ENCODE measurements around the gene ARHGAP6. TPM values are rescaled to one million over a fixed set of nuclear protein-coding genes. Genes with fewer than 3 reads are reported as not detected.

Gene ARHGAP6
- total RNA-seq, 2 donors from 2014 or later, result not detected

DNA sequence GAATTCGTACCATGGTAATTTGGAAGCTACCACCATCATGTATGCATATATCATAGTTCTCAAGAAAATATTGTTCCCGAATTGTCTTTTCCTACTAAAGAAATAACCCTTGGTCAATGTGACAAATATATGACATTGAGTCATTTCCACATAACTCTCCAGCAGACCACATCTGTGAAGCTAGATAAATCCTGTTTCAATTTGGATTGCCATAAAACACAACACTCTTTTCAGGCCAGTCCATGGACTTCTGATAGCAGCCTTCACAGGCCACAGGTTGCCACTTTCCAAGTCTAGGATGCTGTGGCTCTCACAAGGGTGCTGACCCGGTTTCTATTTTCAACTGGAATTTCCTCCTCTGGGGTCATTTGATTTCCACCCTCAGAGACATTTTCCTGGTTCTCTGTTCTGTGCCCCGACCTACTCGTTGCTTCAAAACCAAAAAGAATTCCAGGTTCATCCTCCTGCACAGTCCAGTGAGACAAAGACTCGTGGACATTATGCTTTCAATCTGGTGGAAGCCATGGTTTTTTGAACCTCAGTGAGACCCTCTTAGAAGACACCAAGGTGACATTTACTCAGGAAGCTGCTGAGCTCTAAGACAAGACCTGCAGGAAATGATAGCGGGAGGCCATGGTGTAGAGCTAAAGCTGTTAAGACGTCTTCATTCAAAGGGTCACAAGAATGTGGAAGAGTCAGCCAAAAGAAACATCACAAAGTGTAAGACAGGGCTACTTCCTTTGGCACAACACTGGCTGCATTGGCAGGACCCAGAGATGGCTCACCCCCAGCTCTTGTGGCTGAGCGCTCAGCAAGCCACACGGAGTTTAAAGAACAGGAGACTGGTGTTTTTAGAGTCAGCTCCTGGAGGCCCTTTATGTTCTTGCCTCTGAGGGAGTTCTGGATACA, 252.8 kb downstream of the ARHGAP6 start:
- no peaks in the 10 kb centered on the region for H3K4me1 Mint-ChIP-seq (ENCODE audit: low read depth)
- no peaks in the 10 kb centered on the region for H3K9me3 Mint-ChIP-seq
- H3K36me3 Mint-ChIP-seq (ENCODE audit: insufficient read depth in 2 of 2), result no peaks in the 10 kb centered on the region
- DNase-seq (no peak), ATAC-seq (replicated peaks in 1 of 2) (no peak)
- H3K27me3 Mint-ChIP-seq (ENCODE audit: low read depth), result peaks cover 19% of the 10 kb centered on the region
- no peak overlapping the region for H3K4me3 Mint-ChIP-seq
- no peak overlapping the region for H3K27ac Mint-ChIP-seq

DNA sequence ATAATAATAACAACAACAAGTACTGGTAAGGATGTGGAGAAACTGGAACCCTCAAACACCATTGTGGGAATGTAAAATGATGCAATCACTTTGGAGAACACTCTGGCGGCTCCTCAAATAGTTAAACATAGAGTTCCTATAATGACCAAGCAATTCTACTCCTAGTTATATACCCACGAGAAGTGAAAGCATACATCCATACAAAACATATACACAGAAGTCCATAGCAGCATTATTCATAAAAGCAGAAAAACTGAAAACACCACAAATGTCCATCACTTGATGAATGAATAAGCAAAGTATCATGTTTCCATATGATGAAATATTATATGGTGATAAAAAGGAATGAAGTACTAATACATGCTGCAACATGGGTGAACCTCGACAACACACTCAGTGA, 255.8 kb downstream of the ARHGAP6 start:
- ATAC-seq (replicated peaks in 1 of 2) (no peak), DNase-seq (no peak)
- Mint-ChIP-seq H3K9me3 (no peaks in the 10 kb centered on the region), H3K4me3 (no peak overlapping the region), H3K4me1 (ENCODE audit: low read depth) (no peaks in the 10 kb centered on the region), H3K36me3 (ENCODE audit: insufficient read depth in 2 of 2) (no peaks in the 10 kb centered on the region), H3K27me3 (ENCODE audit: low read depth) (peaks cover 24% of the 10 kb centered on the region), H3K27ac (no peak overlapping the region)

DNA sequence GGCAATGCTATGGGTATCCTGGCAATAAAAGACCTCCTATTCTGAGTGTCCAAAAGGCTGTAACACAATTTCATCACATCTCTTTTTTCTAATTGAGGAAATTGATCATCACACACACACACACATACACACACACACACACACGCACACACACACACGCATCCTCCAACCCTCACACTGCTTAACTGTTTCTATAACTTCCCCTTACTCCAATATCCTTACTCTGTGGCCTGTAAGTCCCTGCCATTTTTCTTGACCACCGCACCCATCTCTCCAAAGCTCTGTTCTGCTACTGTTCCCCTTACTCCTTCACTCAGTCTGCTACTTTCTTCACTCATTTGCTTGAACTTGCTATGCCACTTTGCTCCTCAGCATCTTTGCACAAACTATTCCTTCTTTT, 256.9 kb downstream of the ARHGAP6 start:
- Mint-ChIP-seq H3K4me3 (no peak overlapping the region), H3K9me3 (no peaks in the 10 kb centered on the region), H3K4me1 (ENCODE audit: low read depth) (no peaks in the 10 kb centered on the region), H3K27me3 (ENCODE audit: low read depth) (peaks cover 24% of the 10 kb centered on the region), H3K36me3 (ENCODE audit: insufficient read depth in 2 of 2) (no peaks in the 10 kb centered on the region), H3K27ac (no peak overlapping the region)
- ATAC-seq (replicated peaks in 1 of 2) (no peak), DNase-seq (no peak)

DNA sequence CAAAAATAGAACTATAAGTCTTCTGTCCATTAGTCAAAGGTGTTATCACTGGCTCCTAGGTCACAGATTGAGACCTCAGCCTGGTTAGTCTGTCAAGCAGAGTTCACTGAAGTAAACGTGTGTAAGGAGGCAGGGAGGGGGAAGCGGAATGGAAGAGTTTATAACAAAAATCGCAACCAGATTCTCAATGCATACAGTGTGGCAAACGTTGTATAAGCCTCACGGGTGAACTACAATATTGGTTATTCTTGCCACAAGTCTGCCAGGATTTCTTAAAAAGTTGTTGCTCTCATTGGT, 257.7 kb downstream of the ARHGAP6 start:
- Mint-ChIP-seq H3K9me3 (no peaks in the 10 kb centered on the region), H3K27ac (no peak overlapping the region), H3K4me1 (ENCODE audit: low read depth) (no peaks in the 10 kb centered on the region), H3K4me3 (no peak overlapping the region), H3K27me3 (ENCODE audit: low read depth) (peaks cover 20% of the 10 kb centered on the region), H3K36me3 (ENCODE audit: insufficient read depth in 2 of 2) (no peaks in the 10 kb centered on the region)
- no peak for DNase-seq
- ATAC-seq (replicated peaks in 1 of 2), result no peak

DNA sequence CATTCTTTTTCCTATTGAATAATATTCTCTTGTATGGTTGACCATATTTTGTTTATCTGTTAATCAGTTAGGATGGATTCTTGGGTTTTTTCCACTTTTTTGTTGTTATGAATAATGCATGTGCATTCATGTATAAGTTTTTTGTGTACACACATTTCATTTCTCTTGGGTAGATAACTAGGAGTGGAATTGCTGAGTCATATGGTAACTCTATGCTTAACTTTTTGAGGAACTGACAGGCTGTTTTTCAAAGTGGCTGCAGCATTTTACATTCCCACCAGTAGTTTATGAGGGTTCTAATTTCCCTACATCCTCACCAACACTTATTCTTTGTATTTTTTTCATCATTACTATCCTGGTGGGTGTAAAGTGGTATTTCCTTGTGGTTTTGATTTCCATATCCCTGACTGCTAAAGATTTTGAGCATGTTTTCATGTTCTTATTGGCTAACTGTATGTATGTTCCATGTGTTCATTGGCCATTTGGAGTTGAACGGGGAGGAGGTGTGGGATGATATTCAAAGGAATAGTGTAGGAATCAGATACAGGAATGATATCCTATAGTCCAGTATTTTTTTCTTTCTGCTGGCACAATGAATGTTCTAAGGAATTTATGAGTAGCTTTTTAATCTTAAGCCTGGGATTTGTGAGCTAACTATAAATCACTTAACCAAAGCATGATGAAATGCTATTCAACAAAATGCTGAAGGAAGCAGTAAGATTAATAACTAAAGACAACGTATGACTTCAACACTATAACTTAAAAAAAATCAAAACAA, 258.2 kb downstream of the ARHGAP6 start:
- ATAC-seq (replicated peaks in 1 of 2), result no peak

DNA sequence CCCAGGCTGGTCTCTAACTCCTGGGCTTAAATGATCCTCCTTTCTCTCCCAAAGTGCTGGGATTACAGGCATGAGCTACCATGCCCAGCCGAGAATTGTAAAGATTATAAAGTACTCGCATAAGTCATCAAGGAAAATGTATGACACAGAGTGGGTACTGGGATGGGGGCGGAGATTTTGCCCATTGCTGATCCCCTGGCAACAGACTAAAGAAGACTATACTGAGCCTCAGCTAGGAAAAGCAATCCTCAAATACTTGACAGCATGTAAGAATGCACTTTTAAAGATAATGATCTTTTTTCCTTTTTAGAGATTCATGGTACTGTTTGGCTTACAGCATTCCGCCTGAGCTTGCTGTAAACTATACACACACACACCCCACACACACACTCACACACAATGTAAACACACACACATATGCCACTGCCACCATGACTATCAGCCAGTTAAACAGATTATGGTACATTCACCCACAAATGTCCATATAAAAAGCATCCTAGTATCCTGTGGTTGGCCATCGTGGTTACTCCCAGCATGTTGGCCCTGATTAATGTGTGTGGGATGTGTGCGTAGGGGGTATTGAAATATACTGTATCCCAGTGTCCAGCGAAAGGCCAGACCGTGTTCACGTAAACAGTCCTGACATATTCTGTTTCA, 259.5 kb downstream of the ARHGAP6 start:
- H3K27ac Mint-ChIP-seq, result no peak overlapping the region
- no peak overlapping the region for H3K4me3 Mint-ChIP-seq
- H3K4me1 Mint-ChIP-seq (ENCODE audit: low read depth), result no peaks in the 10 kb centered on the region
- H3K9me3 Mint-ChIP-seq, result no peaks in the 10 kb centered on the region
- no peak for DNase-seq
- H3K27me3 Mint-ChIP-seq (ENCODE audit: low read depth), result peaks cover 9% of the 10 kb centered on the region
- H3K36me3 Mint-ChIP-seq (ENCODE audit: insufficient read depth in 2 of 2), result no peaks in the 10 kb centered on the region
- ATAC-seq (replicated peaks in 1 of 2), result no peak

More for the DNA sequence above, 258.2 kb downstream of the ARHGAP6 start:
- no peak overlapping the region for H3K27ac Mint-ChIP-seq
- no peak overlapping the region for H3K4me3 Mint-ChIP-seq
- DNase-seq, result no peak
- H3K9me3 Mint-ChIP-seq, result no peaks in the 10 kb centered on the region
- no peaks in the 10 kb centered on the region for H3K4me1 Mint-ChIP-seq (ENCODE audit: low read depth)
- H3K36me3 Mint-ChIP-seq (ENCODE audit: insufficient read depth in 2 of 2), result no peaks in the 10 kb centered on the region
- H3K27me3 Mint-ChIP-seq (ENCODE audit: low read depth), result peaks cover 17% of the 10 kb centered on the region

DNA sequence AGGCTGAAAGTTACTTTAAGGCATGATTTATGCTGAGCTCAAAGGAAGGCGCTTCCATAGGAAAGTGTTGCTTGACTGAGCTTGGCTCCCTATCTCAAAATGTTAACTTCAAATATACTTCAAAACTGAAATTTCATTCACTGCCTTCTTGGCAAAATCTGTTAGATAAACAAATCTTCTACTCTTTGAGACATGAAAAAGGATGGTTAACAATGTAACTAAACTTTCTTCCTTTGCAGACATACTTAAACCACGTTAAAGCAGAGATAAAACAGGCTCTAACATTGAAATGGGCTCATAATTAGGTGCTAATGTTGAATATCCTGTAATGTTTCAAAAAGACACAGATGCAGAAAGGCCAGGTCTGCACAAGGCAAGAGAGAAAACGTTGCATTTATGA, 262.1 kb downstream of the ARHGAP6 start:
- ATAC-seq (replicated peaks in 1 of 2) (no peak), DNase-seq (no peak)
- Mint-ChIP-seq H3K27me3 (ENCODE audit: low read depth) (peaks cover 9% of the 10 kb centered on the region), H3K9me3 (no peaks in the 10 kb centered on the region), H3K4me3 (no peak overlapping the region), H3K27ac (no peak overlapping the region), H3K4me1 (ENCODE audit: low read depth) (no peaks in the 10 kb centered on the region), H3K36me3 (ENCODE audit: insufficient read depth in 2 of 2) (no peaks in the 10 kb centered on the region)

DNA sequence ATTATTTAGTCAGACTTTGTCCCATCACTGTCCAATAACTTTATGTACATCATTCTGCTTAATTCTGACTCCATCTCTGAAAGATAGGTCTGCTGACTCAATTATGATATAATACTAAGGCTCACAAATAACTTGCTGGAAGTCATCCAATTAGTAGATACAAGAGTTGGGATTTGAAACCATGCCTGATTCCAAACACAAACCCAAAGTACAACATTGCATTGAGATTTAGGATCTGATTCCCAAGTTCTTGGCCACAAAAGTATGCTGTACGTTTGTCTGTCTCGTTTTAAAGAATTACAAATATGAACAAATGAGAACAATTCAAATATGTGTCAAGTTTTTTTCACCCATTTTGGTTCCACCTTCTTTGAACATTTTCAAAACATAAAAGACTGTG, 263.8 kb downstream of the ARHGAP6 start:
- Mint-ChIP-seq H3K36me3 (ENCODE audit: insufficient read depth in 2 of 2) (no peaks in the 10 kb centered on the region), H3K4me3 (no peak overlapping the region), H3K4me1 (ENCODE audit: low read depth) (no peaks in the 10 kb centered on the region), H3K27me3 (ENCODE audit: low read depth) (no peaks in the 10 kb centered on the region), H3K27ac (no peak overlapping the region), H3K9me3 (no peaks in the 10 kb centered on the region)
- DNase-seq (no peak), ATAC-seq (replicated peaks in 1 of 2) (no peak)

DNA sequence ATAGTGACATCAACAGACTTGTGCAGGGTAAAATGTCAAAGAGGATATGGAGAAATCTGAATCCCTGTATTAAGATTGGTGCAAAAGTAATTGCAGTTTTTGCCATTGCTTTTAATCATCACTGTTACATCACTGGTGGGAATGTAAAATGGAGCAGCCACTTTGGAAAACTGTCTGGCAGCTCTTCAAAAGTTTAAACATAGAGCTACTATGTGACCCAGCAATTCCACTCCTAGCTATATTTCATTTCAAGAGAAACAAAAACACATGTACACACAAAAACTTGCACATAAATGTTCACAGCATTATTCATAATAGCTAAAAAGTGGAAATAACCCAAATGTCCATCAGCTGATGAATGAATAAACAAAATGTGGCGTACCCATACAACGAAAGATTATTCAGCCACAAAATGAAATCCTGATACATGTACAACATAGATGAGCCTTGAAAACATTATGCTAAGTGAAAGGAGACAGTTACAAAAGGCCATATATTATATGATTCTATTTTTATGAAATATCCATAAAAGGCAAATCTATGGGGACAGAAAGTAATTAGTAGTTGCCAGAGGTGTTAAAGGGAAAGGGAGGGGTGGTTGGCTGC, 266.1 kb downstream of the ARHGAP6 start:
- Mint-ChIP-seq H3K4me3 (no peak overlapping the region), H3K4me1 (ENCODE audit: low read depth) (no peaks in the 10 kb centered on the region), H3K27ac (no peak overlapping the region), H3K9me3 (no peaks in the 10 kb centered on the region), H3K36me3 (ENCODE audit: insufficient read depth in 2 of 2) (no peaks in the 10 kb centered on the region), H3K27me3 (ENCODE audit: low read depth) (no peaks in the 10 kb centered on the region)
- DNase-seq (no peak), ATAC-seq (replicated peaks in 1 of 2) (no peak)

DNA sequence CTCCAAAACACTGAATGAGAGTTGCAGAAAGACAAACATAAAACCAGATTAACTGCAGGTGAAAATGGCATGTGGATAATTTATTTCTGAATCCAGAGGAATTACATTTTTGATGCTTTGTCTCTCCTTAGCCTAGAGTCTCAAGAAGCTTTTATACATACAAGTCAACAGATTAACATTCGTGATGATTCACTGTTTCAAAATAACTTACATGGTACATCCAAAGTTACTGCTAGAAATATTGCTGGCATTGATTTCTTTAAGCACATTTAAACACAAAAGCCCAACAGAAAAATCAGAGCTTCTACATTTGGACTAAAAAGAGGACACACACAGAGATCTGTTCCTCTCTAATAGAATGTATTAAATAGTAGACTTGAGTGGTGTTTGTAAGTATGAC, 266.9 kb downstream of the ARHGAP6 start:
- Mint-ChIP-seq H3K9me3 (no peaks in the 10 kb centered on the region), H3K36me3 (ENCODE audit: insufficient read depth in 2 of 2) (no peaks in the 10 kb centered on the region), H3K27me3 (ENCODE audit: low read depth) (no peaks in the 10 kb centered on the region), H3K4me3 (no peak overlapping the region), H3K27ac (no peak overlapping the region), H3K4me1 (ENCODE audit: low read depth) (no peaks in the 10 kb centered on the region)
- DNase-seq, result no peak
- no peak for ATAC-seq (replicated peaks in 1 of 2)

DNA sequence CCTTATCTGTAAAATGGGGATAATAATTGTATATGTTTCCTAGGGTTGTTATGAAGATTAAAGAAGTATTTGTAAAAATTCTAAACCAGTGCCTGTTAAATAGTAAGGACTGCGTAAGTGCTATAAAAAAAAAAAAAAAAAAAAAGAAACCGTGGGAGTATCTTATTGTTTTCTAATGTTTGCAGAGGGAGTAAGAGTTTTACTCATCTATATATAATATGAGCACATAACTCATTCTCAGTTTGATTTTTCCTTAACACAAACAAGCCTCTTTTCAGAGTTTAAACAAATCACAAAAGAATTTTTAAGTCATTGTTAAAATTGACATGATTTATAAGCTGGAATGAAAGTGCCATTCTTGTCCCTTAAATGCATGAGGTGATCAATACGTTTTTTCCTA, 267.6 kb downstream of the ARHGAP6 start:
- Mint-ChIP-seq H3K9me3 (no peaks in the 10 kb centered on the region), H3K27me3 (ENCODE audit: low read depth) (no peaks in the 10 kb centered on the region), H3K36me3 (ENCODE audit: insufficient read depth in 2 of 2) (no peaks in the 10 kb centered on the region), H3K4me3 (no peak overlapping the region), H3K4me1 (ENCODE audit: low read depth) (no peaks in the 10 kb centered on the region), H3K27ac (no peak overlapping the region)
- no peak for DNase-seq
- no peak for ATAC-seq (replicated peaks in 1 of 2)

DNA sequence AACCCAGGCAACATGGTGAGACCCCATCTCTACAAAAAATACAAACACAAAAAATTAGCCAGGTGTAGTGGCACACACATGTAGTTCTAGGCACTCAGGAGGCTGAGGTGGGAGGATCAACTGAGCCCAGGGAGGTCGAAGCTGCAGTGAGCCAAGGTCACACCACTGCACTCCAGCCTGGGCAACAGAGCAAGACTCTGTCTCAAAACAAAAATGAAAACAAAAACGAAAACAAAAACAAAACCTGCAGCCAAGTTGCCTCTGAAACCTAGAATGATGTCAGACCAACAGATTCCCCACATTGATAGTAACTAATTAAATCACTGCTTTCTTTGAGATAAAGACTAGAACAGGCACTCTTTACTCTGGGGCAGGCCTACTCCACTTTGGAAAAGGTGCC, 268.0 kb downstream of the ARHGAP6 start:
- no peaks in the 10 kb centered on the region for H3K36me3 Mint-ChIP-seq (ENCODE audit: insufficient read depth in 2 of 2)
- ATAC-seq (replicated peaks in 1 of 2), result no peak
- no peak for DNase-seq
- H3K27ac Mint-ChIP-seq, result no peak overlapping the region
- no peaks in the 10 kb centered on the region for H3K4me1 Mint-ChIP-seq (ENCODE audit: low read depth)
- no peaks in the 10 kb centered on the region for H3K9me3 Mint-ChIP-seq
- no peaks in the 10 kb centered on the region for H3K27me3 Mint-ChIP-seq (ENCODE audit: low read depth)
- H3K4me3 Mint-ChIP-seq, result no peak overlapping the region

DNA sequence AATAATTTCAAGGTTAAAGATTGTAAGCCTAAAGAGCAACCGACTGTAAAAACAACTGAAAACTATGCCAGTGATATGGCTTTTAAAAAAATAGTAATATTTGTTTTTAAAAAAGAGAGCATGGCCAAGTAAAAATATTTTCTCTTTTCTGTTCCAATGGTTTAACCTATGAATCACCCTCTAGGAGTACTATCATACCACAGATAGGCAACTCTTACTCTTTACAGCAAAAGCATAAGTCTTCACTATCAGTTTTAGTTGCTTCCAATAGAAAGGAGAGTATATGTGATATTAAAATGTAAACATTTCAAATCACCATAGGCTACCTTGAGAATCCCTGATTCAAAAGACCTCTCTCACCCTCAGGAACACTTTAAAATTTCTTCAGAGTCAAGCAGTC, 269.9 kb downstream of the ARHGAP6 start:
- no peaks in the 10 kb centered on the region for H3K27me3 Mint-ChIP-seq (ENCODE audit: low read depth)
- DNase-seq, result no peak
- H3K9me3 Mint-ChIP-seq, result no peaks in the 10 kb centered on the region
- no peak for ATAC-seq (replicated peaks in 1 of 2)
- no peaks in the 10 kb centered on the region for H3K36me3 Mint-ChIP-seq (ENCODE audit: insufficient read depth in 2 of 2)
- H3K27ac Mint-ChIP-seq, result no peak overlapping the region
- no peaks in the 10 kb centered on the region for H3K4me1 Mint-ChIP-seq (ENCODE audit: low read depth)
- H3K4me3 Mint-ChIP-seq, result no peak overlapping the region

Data from activated T-cell treated with anti-CD3 and anti-CD28 coated beads, Interleukin-2, amount 50 U/mL, for 72 hours (primary cell).